GM12878 (cell line): ENCODE results near the gene FREY1. TPM values are rescaled to one million over a fixed set of nuclear protein-coding genes. Genes with fewer than 3 reads are reported as not detected.

ENCODE experiments used
- ATAC-seq: fragments of 200-7000 bp; cut with Tn5 transposase; 3 replicates; pipeline ENCODE4 v1.9.1; 2020; ENCODE audit warnings: mild to moderate bottlenecking, moderate library complexity
- BruUV-seq: library from RNA; stranded (reverse); fragments of 400-500 nt; replicated peaks from 2 replicates; lab custom pipeline; 2021; lab: Mats Ljungman, UMichigan
- CTCF ChIA-PET: fragments of 300-600 bp; sonication (Branson Sonifier 250); formaldehyde crosslinking; extraction: SDS; loops from one replicate; lab custom pipeline; 2021; ENCODE audit warnings: inconsistent platforms; lab: Yijun Ruan, JAX
- POLR2A ChIA-PET: fragments of 350-600 bp; formaldehyde crosslinking; extraction: SDS; loops from one replicate; lab custom pipeline; 2021; ENCODE audit warnings: inconsistent platforms; lab: Charles Lee
- RAD21 ChIA-PET: fragments of 300-600 bp; sonication (Branson Sonifier 250); formaldehyde crosslinking; loops from one replicate; lab custom pipeline; 2023; ENCODE audit warnings: antibody characterized with exemption; ENCODE audit not compliant: unreplicated experiment; lab: Charles Lee
- SMC1A ChIA-PET: fragments of 300-600 bp; sonication (Branson Sonifier 250); formaldehyde crosslinking; loops from one replicate; lab custom pipeline; 2023; ENCODE audit not compliant: unreplicated experiment, uncharacterized antibody; lab: Charles Lee
- DNase-seq: peaks from one replicate; pipeline ENCODE4 v3.0.0-alpha.2; 2011; ENCODE audit warnings: low read depth, low spot score
- FAIRE-seq: peaks from 3 replicates; lab custom pipeline; 2011; peaks lifted over from hg19 to GRCh38; lab: Jason Lieb, UNC
- H2AFZ ChIP-seq: 2 replicates; pipeline ENCODE4 v1.6.0; 2011; ENCODE audit warnings: low read depth, low read length, control low read depth; ENCODE audit not compliant: control insufficient read depth
- H3K27ac ChIP-seq: 2 replicates; pipeline ENCODE4 v1.5.1; 2011; ENCODE audit warnings: control low read depth; ENCODE audit not compliant: control insufficient read depth, insufficient read depth
- H3K27me3 ChIP-seq, 2 experiments: replicated peaks in 1 of 2; 2 replicates each; pipeline versions ENCODE4 v1.6.0 to v1.6.1; 2011; ENCODE audit warnings: low read length in 1 of 2; ENCODE audit not compliant: control insufficient read depth in 2 of 2, insufficient read depth in 2 of 2
- H3K36me3 ChIP-seq, 2 experiments: 2 replicates each; pipeline ENCODE4 v1.5.1; 2011; ENCODE audit warnings: low read length in 1 of 2; ENCODE audit not compliant: control insufficient read depth in 2 of 2, insufficient read depth in 2 of 2
- H3K4me1 ChIP-seq: 2 replicates; pipeline ENCODE4 v1.6.1; 2011; ENCODE audit warnings: mild to moderate bottlenecking, low read length, moderate library complexity, mixed read lengths; ENCODE audit not compliant: control insufficient read depth, insufficient read depth
- H3K4me2 ChIP-seq: 2 replicates; pipeline ENCODE4 v1.6.0; 2011; ENCODE audit warnings: control low read depth; ENCODE audit not compliant: control insufficient read depth, insufficient read depth
- H3K4me3 ChIP-seq: fragments of 200-600 bp; sonication (generic); 2 replicates; pipeline ENCODE4 v1.5.1; 2016
- H3K79me2 ChIP-seq: 2 replicates; pipeline ENCODE4 v1.6.0; 2011; ENCODE audit warnings: low read length; ENCODE audit not compliant: control insufficient read depth, insufficient read depth
- H3K9ac ChIP-seq: 2 replicates; pipeline ENCODE4 v1.8.0; 2011; ENCODE audit warnings: low read length, control low read depth, mixed read lengths; ENCODE audit not compliant: control insufficient read depth, insufficient read depth
- H3K9me3 ChIP-seq: replicated peaks from 3 replicates; pipeline ENCODE4 v1.5.1; 2011; ENCODE audit warnings: mild to moderate bottlenecking, low read length; ENCODE audit not compliant: control insufficient read depth, insufficient read depth
- H4K20me1 ChIP-seq: 2 replicates; pipeline ENCODE4 v1.6.0; 2011; ENCODE audit not compliant: control insufficient read depth, insufficient read depth
- EED ChIP-seq: sonication (generic); IDR thresholded peaks from 2 replicates; pipeline ENCODE4 v1.6.1; 2016; ENCODE audit warnings: antibody characterized with exemption, low read depth
- HSF1 ChIP-seq: fragments of 150-350 bp; IDR thresholded peaks from 2 replicates; pipeline ENCODE4 v1.6.1; 2014; ENCODE audit warnings: mild to moderate bottlenecking, low read depth, low read length
- IKZF2 ChIP-seq, 2 experiments: fragments of 450-650 bp; IDR thresholded peaks; 2 replicates each; pipeline ENCODE4 v1.6.1; 2017; ENCODE audit warnings: mild to moderate bottlenecking in 2 of 2, moderate library complexity in 2 of 2
- NFYB ChIP-seq: IDR thresholded peaks from 2 replicates; pipeline ENCODE4 v1.6.1; 2011; ENCODE audit warnings: low read depth, mild to moderate bottlenecking, low read length, improper control_type of control experiment, moderate library complexity; ENCODE audit not compliant: insufficient read depth
- RELA ChIP-seq: fragments of 450-650 bp; IDR thresholded peaks from 2 replicates; pipeline ENCODE4 v1.8.0; 2014; ENCODE audit warnings: borderline replicate concordance; ENCODE audit not compliant: partially characterized antibody
- SKIL ChIP-seq: fragments of 450-650 bp; IDR thresholded peaks from 2 replicates; pipeline ENCODE4 v1.6.1; 2017; ENCODE audit warnings: mild to moderate bottlenecking, low read depth, inconsistent platforms; ENCODE audit not compliant: poor library complexity, severe bottlenecking
- ZNF274 ChIP-seq: IDR thresholded peaks from one replicate; pipeline ENCODE4 v1.8.0; 2011; ENCODE audit not compliant: insufficient read length, insufficient read depth
- ZNF622 ChIP-seq: fragments of 450-650 bp; IDR thresholded peaks from 2 replicates; pipeline ENCODE4 v1.6.1; 2017; ENCODE audit warnings: mild to moderate bottlenecking, inconsistent platforms
- WGBS: methylation state at CpG from one replicate; pipeline ENCODE4 v1.1.6; 2016; ENCODE audit warnings: low lambda C conversion rate; ENCODE audit not compliant: insufficient replicate concordance, insufficient coverage; ENCODE audit errors: missing lambda C conversion rate; 5-methylcytosine and 5-hydroxymethylcytosine counted together
- in situ Hi-C: fragments of 300-500 bp; cut with MboI; formaldehyde crosslinking; loops from 9 replicates; pipeline ENCODE4 v1.14.3; 2018; ENCODE audit warnings: mixed read lengths
- intact Hi-C: fragments of 100-400 bp; cut with micrococcal nuclease; formaldehyde crosslinking; loops from one replicate; pipeline ENCODE4 v1.14.2; 2022; ENCODE audit not compliant: unreplicated experiment
- polyA plus RNA-seq, 11 experiments: library from polyadenylated mRNA; depleted of rRNA in 4 of 11; unstranded in 6 of 11; stranded (reverse) in 5 of 11; fragments of >200 nt; fragmentation: Nextera tagmentation in 4 of 11; fragmentation: Illumina TruSeq in 1 of 11; extraction: Ambion mirVana in 4 of 11; extraction: Trizol in 1 of 11; gene quantifications; 1 replicate in 1 of 11; 2 replicates in 10 of 11; pipeline versions ENCODE4 v1.2.1 to v1.2.3, GENCODE V29; 2011 to 2016; ENCODE audit warnings: inconsistent platforms in 2 of 11, missing spikeins in 2 of 11, low read depth in 1 of 11
- total RNA-seq, 4 experiments: library from RNA; depleted of rRNA in 3 of 4; stranded (reverse); fragments of >200 nt in 3 of 4; fragmentation: Illumina TruSeq in 1 of 4; extraction: Trizol in 1 of 4; gene quantifications; 2 replicates each; pipeline versions ENCODE4 v1.2.1 to v1.2.3, GENCODE V29; 2013 to 2021
- TF ChIP-seq, protein P1 (sequence below): fragments of 450-650 bp; IDR thresholded peaks from 2 replicates; pipeline ENCODE4 v1.6.1; 2017; ENCODE audit warnings: borderline replicate concordance

Gene FREY1
- total and polyA plus RNA-seq, 10 of the 15 experiments (the other 5 are each of a cell fraction or from before 2014, with no cell fraction given), result 0.13 to 1.7 (median 0.39) TPM; not detected in 3

DNA sequence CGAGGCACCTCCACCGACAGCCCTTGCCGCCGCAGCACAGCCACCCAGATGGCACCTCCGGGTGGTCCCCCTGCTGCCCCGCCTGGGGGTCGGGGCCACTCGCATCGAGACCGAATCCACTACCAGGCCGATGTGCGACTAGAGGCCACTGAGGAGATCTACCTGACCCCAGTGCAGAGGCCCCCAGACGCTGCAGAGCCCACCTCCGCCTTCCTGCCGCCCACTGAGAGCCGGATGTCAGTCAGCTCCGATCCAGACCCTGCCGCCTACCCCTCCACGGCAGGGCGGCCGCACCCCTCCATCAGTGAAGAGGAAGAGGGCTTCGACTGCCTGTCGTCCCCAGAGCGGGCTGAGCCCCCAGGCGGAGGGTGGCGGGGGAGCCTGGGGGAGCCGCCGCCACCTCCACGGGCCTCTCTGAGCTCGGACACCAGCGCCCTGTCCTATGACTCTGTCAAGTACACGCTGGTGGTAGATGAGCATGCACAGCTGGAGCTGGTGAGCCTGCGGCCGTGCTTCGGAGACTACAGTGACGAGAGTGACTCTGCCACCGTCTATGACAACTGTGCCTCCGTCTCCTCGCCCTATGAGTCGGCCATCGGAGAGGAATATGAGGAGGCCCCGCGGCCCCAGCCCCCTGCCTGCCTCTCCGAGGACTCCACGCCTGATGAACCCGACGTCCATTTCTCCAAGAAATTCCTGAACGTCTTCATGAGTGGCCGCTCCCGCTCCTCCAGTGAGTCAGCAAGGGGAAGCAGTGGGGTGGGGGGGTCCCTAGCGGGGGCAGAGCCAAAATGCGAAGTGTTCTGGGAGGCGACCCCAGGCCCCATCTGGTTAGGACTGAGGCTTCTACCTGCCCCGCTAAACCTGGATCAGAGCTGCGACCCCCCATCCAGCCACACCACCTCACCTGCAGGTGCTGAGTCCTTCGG is 4.4 kb downstream of the FREY1 start:
- no peak overlapping the region for H3K9ac ChIP-seq
- CTCF ChIA-PET, result interaction anchor here (0.5 kb wide), 1 partner anchor 28 kb away, joined by 3 read pairs; no protein-coding TSS in a partner anchor
- no peak overlapping the region for H3K4me2 ChIP-seq
- no peaks in the 10 kb centered on the region; the same call in 1 of the 2 replicates for H4K20me1 ChIP-seq
- WGBS, result 82% methylated on average over 52 of the region's 56 CpGs
- no peak overlapping the region for H2AFZ ChIP-seq
- peaks cover 3 to 6% of the 10 kb centered on the region in 2 experiments; a peak in 3 of 4 replicates for H3K27me3 ChIP-seq
- RAD21 ChIA-PET, result no interaction called here
- H3K9me3 ChIP-seq, result no peaks in the 10 kb centered on the region
- H3K79me2 ChIP-seq, result no peaks in the 10 kb centered on the region
- DNase-seq (no peak), ATAC-seq (no peak), FAIRE-seq (no peak)
- BruUV-seq, result no TSS peak
- H3K4me1 ChIP-seq, result no peaks in the 10 kb centered on the region
- H3K36me3 ChIP-seq, result no peaks in the 10 kb centered on the region
- no peak overlapping the region for H3K27ac ChIP-seq
- SMC1A ChIA-PET, result no interaction called here
- intact Hi-C loops (no loop called here), in situ Hi-C loops (no loop called here)
- POLR2A ChIA-PET, result no interaction called here
- H3K4me3 ChIP-seq, result no peak overlapping the region
- TF ChIP-seq SKIL, result no peak
- no peak for TF ChIP-seq EED

DNA sequence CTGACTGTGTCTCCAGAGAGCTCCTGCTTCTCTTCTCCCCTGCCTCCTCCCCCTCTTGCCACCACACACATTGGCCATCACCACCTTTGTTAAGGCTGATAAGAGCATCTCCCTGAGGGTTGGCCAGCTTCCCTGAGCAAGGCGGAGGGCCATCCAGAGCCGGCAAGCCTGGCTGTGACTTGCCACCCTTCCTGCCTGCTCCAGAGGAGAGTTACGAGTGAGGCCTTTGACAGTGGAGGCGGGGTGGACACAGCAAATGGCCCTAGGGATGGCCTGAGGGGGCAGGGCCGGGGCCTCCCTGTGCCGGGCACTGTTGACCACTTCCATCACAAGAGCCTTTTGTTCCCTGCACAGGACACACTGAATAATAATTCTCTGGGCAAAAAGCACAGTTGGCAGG is 5.4 kb downstream of the FREY1 start:
- H3K9ac ChIP-seq, result no peak overlapping the region
- in situ Hi-C loops, result no loop called here
- no peak overlapping the region for H3K27ac ChIP-seq
- intact Hi-C loops, result no loop called here
- DNase-seq (no peak), ATAC-seq (no peak), FAIRE-seq (no peak)
- ChIA-PET SMC1A (no interaction called here), RAD21 (no interaction called here), CTCF (interaction anchor here (1.2 kb wide), 1 partner anchor 64 kb away, joined by 5 read pairs; no protein-coding TSS in a partner anchor), POLR2A (no interaction called here)
- H3K79me2 ChIP-seq, result no peaks in the 10 kb centered on the region
- H3K4me1 ChIP-seq, result no peaks in the 10 kb centered on the region
- no peak overlapping the region for H2AFZ ChIP-seq
- H3K27me3 ChIP-seq, result peaks cover 3 to 10% of the 10 kb centered on the region in 2 experiments; a peak in 3 of 4 replicates
- no TSS peak for BruUV-seq
- H3K36me3 ChIP-seq, result no peaks in the 10 kb centered on the region
- no peaks in the 10 kb centered on the region; the same call in 1 of the 2 replicates for H4K20me1 ChIP-seq
- no peaks in the 10 kb centered on the region for H3K9me3 ChIP-seq
- WGBS, result 48% methylated on average over 6 of the region's 6 CpGs
- H3K4me3 ChIP-seq, result no peak overlapping the region
- H3K4me2 ChIP-seq, result no peak overlapping the region
- TF ChIP-seq, protein P1, sequence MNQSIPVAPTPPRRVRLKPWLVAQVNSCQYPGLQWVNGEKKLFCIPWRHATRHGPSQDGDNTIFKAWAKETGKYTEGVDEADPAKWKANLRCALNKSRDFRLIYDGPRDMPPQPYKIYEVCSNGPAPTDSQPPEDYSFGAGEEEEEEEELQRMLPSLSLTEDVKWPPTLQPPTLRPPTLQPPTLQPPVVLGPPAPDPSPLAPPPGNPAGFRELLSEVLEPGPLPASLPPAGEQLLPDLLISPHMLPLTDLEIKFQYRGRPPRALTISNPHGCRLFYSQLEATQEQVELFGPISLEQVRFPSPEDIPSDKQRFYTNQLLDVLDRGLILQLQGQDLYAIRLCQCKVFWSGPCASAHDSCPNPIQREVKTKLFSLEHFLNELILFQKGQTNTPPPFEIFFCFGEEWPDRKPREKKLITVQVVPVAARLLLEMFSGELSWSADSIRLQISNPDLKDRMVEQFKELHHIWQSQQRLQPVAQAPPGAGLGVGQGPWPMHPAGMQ, result no peak
- TF ChIP-seq NFYB (no peak), HSF1 (no peak), ZNF274 (no peak), IKZF2 (IDR thresholded peaks at IDR 0.05) (no peak), ZNF622 (no peak), RELA (no peak)
